GM18498 (cell line): ENCODE measurements around the gene EPS8.

Source experiments
- ATAC-seq: cut with Tn5 transposase; IDR thresholded peaks from one replicate; pipeline ENCODE4 v1.9.1; 2021; ENCODE audit warnings: mild to moderate bottlenecking, moderate library complexity; ENCODE audit not compliant: unreplicated experiment

Gene EPS8

GRCh38 chr12:15721316-15722115, 67.7 kb downstream of the EPS8 start:
- no peak for ATAC-seq

GRCh38 chr12:15720295-15720694, 68.9 kb downstream of the EPS8 start:
- no peak for ATAC-seq

GRCh38 chr12:15719230-15719629, 70.0 kb downstream of the EPS8 start:
- no peak for ATAC-seq

- no peak for ATAC-seq
Measured at GRCh38 chr12:15717940-15718567, 71.1 kb downstream of the EPS8 start.

- no peak for ATAC-seq
Measured at GRCh38 chr12:15716581-15716980, 72.6 kb downstream of the EPS8 start.

GRCh38 chr12:15714256-15714655, 74.9 kb downstream of the EPS8 start:
- ATAC-seq: no peak

GRCh38 chr12:15712823-15713660, 76.1 kb downstream of the EPS8 start:
- ATAC-seq: no peak

GRCh38 chr12:15712160-15712559, 77.0 kb downstream of the EPS8 start:
- no peak for ATAC-seq

GRCh38 chr12:15710860-15711510, 78.2 kb downstream of the EPS8 start:
- ATAC-seq: no peak

GRCh38 chr12:15709551-15709950, 79.6 kb downstream of the EPS8 start:
- ATAC-seq: no peak

- no peak for ATAC-seq
Measured at GRCh38 chr12:15708396-15709076, 80.7 kb downstream of the EPS8 start.

- no peak for ATAC-seq
Measured at GRCh38 chr12:15707516-15708199, 81.5 kb downstream of the EPS8 start.

- no peak for ATAC-seq
Measured at GRCh38 chr12:15706010-15706676, 83.0 kb downstream of the EPS8 start.

- ATAC-seq: no peak
Measured at GRCh38 chr12:15705606-15706005, 83.6 kb downstream of the EPS8 start.

GRCh38 chr12:15702276-15702675, 86.9 kb downstream of the EPS8 start:
- no peak for ATAC-seq

- no peak for ATAC-seq
Measured at GRCh38 chr12:15701631-15702156, 87.5 kb downstream of the EPS8 start.

- peak; percentile 57 for ATAC-seq
Measured at GRCh38 chr12:15701206-15701605, 88.0 kb downstream of the EPS8 start.

GRCh38 chr12:15700595-15700994, 88.6 kb downstream of the EPS8 start:
- ATAC-seq: peak; percentile 67

- no peak for ATAC-seq
Measured at GRCh38 chr12:15699886-15700285, 89.3 kb downstream of the EPS8 start.
